Fibroblast of pulmonary artery (primary cell): Measurements from ENCODE around the gene ELP4.

Experiments used
- DNase-seq: peaks from one replicate; pipeline ENCODE4 v3.0.0-alpha.2; 2010; ENCODE audit warnings: low read depth
- H3K4me3 ChIP-seq: replicated peaks from 2 replicates; pipeline ENCODE4 v1.5.1; 2011; ENCODE audit warnings: low read depth, mild to moderate bottlenecking, control low read depth, low read length, moderate library complexity
- TF ChIP-seq, protein P1 (sequence below): IDR thresholded peaks from 2 replicates; pipeline ENCODE4 v1.5.1; 2011; ENCODE audit warnings: mild to moderate bottlenecking, control low read depth, low read length, inconsistent platforms; ENCODE audit errors: missing control alignments

ELP4 gene

DNA sequence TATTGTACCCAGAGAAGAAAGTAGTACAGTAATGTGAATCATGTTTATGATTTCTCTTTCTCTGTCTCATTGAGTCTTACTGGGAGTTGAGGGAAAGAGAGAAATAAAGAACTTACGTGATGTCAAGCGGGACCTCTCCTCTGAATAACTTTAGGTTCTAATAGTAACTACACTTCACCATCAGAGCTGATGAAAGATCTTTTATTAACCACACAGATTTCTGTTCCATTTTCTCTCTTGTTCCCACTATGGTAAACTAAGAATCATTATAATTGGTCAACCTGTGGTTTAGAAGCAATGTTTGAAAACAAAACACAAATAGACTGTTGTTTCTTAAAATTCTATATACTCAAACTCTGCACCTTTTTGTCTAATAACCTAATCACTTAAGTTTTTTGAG lies 142.3 kb downstream of the ELP4 start:
- no peak overlapping the region for H3K4me3 ChIP-seq
- TF ChIP-seq, protein P1, sequence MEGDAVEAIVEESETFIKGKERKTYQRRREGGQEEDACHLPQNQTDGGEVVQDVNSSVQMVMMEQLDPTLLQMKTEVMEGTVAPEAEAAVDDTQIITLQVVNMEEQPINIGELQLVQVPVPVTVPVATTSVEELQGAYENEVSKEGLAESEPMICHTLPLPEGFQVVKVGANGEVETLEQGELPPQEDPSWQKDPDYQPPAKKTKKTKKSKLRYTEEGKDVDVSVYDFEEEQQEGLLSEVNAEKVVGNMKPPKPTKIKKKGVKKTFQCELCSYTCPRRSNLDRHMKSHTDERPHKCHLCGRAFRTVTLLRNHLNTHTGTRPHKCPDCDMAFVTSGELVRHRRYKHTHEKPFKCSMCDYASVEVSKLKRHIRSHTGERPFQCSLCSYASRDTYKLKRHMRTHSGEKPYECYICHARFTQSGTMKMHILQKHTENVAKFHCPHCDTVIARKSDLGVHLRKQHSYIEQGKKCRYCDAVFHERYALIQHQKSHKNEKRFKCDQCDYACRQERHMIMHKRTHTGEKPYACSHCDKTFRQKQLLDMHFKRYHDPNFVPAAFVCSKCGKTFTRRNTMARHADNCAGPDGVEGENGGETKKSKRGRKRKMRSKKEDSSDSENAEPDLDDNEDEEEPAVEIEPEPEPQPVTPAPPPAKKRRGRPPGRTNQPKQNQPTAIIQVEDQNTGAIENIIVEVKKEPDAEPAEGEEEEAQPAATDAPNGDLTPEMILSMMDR = no peak
- DNase-seq = no peak

DNA sequence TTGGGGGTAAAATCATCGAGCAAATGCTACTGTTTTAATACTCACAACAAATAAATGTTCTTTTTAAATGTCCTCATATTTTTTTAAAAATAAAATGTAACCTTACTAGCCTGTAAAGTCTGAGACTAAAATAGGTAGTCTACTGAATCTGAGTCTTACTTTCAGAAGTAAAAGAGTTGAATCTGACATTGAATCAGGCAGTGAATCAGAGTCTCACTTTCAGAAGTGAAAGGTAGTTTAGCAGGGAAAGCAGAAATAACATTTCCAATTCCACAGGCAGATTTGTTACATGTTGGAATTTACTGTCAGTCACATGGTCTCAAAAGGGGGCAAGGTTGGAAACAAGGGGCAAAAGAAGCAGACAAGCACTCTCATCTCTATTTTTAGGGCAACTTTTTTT lies 143.0 kb downstream of the ELP4 start:
- TF ChIP-seq, protein P1 = no peak
- H3K4me3 ChIP-seq = no peak overlapping the region
- DNase-seq = no peak

DNA sequence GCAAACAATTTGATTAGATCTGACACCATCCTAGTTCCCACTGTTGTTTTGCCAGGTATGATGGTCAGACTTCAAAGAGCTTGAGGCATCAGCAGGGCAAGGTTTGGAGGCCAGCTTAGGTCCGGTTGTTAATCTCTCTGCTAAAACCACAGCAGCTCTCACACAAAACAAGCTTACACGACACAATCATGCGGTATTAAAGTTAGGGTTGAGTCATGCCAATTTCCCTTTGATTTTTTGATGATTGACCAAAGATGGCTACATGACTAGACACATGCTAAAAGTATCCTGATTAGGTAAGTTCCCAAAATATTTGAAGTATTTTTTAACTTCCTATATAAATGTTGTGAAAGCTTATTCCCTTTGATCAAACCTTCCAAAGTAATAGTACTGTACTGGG lies 145.9 kb downstream of the ELP4 start:
- no peak overlapping the region for H3K4me3 ChIP-seq
- peak; percentile 70 for DNase-seq
- TF ChIP-seq, protein P1 = no peak

DNA sequence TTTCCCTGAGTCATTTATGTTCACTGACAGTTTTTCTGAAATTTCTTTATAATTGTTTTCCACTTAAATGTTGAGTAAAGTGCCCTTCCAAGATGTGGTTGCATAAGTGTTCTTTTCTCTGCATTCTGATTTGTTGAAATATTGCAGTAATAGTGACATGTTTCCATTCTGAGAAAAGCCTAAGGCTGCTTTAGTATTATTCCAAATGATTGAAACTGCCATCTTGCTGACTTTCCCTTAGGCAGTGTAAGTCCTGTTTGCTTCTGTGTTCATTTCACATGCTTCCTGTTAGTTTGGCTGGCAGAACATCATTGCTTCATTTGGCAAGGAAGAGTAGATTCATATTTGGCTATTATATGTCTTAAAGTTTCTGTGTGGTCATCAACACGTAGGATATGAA lies 146.5 kb downstream of the ELP4 start:
- DNase-seq = peak; percentile 40
- TF ChIP-seq, protein P1 = no peak

DNA sequence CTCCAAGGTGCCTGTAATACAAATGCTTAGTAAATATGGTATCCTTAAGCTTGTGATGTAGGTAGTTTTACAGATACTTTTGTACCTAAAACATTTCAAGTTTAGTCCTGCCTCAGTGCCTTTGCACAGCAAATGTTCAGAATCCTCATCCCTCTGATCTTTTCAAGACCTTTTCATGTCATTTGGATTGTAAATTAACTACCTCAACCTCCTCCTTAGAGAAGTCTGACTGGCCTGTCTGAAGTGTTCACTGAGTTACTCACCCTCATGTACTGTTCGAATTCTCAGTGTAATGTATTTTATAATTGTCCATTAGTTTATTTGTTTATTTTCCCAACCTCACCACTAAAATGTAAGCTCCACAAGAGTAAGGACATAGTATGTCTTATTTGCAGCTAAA lies 147.5 kb downstream of the ELP4 start:
- DNase-seq = no peak
- TF ChIP-seq, protein P1 = no peak
- H3K4me3 ChIP-seq = no peak overlapping the region

More for the DNA sequence above, 146.5 kb downstream of the ELP4 start:
- no peak overlapping the region for H3K4me3 ChIP-seq

GRCh38 chr11:31664129-31664528 lies 154.6 kb downstream of the ELP4 start:
- no peak for DNase-seq
- TF ChIP-seq, protein P1 = no peak
- H3K4me3 ChIP-seq = no peak overlapping the region

DNA sequence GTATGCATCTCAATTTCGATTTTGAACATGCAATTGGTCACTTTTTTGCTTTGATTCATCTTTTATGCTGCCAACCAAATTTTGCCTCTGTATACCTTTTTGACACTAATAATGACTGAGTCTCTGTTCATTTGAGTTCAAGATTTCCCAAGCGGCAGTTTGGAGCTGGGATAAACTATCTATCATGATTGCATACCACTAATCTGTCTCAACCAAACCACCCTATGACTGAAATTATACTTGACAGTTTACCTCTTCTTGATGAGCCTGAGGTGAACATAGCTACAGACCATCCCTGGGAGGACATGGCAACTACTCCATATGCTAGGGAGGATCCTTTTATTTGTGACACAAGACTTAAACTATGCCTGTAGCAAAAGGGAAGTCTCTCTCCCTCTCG lies 155.4 kb downstream of the ELP4 start:
- DNase-seq = no peak
- no peak overlapping the region for H3K4me3 ChIP-seq
- TF ChIP-seq, protein P1 = no peak
